Cardiac septum (tissue), 1 donor: ENCODE data around the gene POTEM. TPM values are rescaled to one million over a fixed set of nuclear protein-coding genes. Genes with fewer than 3 reads are reported as not detected.
A peak's percentile ranks its signal among the peaks of the same experiment; 100 is the strongest.
"Not testable (repeated sequence)": the region's sequence is repeated elsewhere in the genome, so short reads cannot be mapped to it uniquely, and the experiment has no call there.

Experiments
- DNase-seq: peaks from one replicate; pipeline ENCODE4 v3.0.0-alpha.2; 2020; ENCODE audit warnings: low spot score
- intact Hi-C: fragments of 100-400 bp; cut with DNase I; formaldehyde crosslinking; loops from one replicate; pipeline ENCODE4 v1.14.0; 2022
- total RNA-seq: library from RNA; stranded (reverse); fragmentation: NEBNext Ultra II Directional; extraction: Animal tissue kit (Norgen Biotek cat#: 25700); gene quantifications from one replicate; pipeline ENCODE4 v1.2.1, GENCODE V29; 2021
- donor health status: DM: no; HTN: no; CAD: no.

POTEM gene
- total RNA-seq, 1 donor from 2014 or later = not detected

DNA sequence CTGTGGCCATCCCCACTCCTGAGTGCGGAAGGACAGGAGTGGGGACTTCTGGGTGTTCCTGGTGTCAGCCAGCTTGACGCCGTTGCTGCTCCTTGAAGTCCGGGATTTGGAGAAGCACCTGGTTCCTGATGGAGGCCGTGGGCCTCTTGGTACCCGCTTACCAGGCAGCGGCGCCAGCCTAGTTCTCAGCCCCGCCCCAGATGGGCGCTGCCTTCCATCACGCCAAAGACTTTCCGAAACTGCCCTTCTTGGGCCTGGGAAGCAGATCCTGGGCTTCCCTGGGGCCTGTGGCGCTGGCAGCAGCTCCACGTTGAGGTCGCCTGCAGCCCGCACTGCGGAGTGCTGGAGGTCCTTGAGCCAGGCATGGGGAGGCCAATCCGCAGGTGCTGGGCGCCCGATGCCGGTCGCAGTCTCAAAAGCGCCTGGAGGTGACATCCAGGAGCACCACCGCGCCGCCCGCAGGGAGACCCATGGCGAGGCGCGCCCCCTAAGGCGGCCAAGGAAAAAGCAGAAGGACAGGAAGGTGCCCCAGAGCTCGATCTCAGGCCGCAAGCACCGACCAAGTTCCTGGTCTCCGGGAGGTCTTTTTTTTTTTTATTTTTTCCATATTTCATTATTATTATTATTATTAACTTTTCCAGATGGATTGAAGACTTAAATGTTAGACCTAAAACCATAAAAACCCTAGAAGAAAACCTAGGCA, 59.6 kb downstream of the POTEM start:
- intact Hi-C loops, DNase-seq: not testable (repeated sequence)

DNA sequence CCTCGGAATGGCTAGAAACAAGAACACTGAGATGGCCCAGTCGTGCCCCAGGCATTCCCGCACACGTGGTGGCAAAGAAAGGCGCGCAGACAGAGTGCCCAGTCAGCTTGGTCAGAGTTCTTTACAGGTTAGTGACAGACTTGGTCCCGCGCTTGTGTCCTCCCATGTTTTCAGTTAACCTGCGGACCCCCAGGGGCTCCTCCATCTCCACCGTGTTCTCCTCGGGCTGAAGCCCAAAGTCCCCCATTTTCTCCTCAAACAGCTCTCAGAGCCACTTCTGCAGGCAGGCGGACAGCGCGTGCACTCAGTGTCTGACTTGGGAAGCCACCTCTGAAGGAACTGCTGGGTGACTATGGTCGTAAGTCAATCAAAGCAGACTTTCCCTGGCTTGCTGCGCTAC, 60.7 kb downstream of the POTEM start:
- DNase-seq, intact Hi-C loops: not testable (repeated sequence)

DNA sequence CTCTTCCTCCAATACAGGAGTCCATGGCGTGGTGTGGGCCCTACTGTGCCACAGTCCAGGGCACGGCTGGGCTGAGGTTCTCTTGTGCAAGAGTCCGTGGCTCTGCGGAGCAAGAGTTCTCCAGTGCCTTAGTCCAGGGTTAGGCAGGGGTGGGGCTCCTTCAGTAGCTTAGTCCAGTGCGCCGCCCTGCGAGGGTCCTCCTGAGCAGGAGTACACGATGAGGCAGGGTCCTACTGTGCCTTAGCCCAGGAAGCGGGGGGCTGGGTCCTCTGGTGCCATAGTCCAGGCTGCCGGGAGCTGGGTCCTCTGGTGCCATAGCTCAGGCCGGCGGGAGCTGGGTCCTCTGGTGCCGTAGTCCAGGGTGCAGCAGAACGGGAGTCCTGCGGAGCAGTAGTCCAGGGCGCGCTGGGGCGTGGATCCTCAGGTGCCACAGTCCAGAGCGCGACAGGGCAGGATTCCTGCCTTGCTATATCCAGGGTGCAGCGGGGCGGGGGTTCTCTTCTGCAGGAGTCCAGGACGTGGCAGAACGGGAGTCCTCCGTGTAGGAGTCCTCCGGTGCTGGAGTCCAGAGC, 69.7 kb downstream of the POTEM start:
- DNase-seq, intact Hi-C loops: not testable (repeated sequence)

DNA sequence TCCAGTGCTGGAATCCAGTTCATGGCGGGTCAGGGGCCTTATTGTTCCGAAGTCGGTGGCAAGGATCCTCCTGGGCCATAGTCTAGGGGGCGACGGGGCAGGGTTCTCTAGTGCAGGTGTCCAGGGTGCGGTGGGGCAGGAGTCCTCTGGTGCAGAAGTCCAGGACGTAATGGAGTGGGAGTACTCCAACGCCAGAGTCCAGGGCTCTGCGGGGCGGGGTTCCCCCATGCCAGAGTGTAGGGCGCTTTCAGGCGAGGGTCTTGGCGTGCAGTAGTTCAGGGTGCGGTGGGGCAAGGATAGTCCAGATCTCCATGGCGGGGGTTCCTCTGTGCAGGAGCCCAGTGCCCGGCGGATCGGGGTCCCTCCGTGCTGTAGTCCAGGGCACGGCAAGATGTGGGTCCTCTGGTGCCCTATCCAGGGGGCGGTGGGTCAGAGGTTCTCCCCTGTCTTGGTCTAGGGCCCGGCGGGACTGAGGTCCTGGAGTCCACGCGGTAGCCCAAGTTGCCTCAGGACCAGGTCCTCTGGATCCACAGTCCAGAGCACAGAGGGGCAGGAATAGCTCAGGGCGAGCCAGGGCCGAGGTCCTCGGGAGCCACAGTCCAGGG, 70.9 kb downstream of the POTEM start:
- intact Hi-C loops = not testable (repeated sequence)
- DNase-seq = peak; percentile 58

DNA sequence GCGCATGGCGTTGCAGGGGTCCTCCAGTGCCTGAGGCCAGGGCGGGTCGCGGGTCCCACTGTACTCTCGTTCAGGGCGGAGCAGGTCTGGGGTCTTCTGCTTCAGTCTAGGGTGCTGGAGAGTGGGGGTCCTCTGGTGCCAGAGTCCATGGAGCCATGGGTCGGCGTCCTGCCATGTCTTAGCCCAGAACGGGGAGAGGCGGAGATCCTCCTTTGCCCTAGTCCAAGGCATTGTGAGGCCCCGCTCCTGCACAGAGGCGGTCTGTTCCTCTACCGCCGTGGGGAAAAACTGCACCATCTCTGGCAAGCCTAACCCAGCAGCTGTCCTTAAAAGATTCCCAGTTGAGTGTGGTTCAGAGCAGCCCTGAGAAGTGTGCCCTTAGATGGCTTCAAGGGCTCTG, 71.6 kb downstream of the POTEM start:
- DNase-seq, intact Hi-C loops: not testable (repeated sequence)

DNA sequence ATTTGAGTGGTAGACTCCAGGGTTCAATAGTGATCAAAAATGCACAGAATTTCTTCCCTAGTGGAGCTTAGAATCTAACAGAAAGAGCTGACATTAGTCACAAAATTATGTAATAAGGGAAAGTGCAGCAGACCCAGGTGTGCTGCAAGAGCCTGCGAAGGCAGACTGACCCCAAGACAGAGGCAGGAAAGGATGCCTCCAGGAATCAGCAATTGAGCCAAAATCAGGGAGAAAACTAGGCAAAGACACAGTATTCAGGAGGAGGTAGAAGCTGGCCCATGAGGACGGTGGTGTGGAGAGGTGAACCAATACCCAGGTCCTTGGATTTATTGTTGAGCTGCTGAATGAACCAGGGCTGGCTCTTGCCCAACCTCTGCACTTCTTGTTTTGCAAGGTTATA, 76.2 kb downstream of the POTEM start:
- intact Hi-C loops, DNase-seq: not testable (repeated sequence)
